DND-41 (cell line): Measurements from ENCODE around the gene LAG3.

Experiments used
- ATAC-seq: fragments of 200-7000 bp; cut with Tn5 transposase; 3 replicates; pipeline ENCODE4 v1.9.1; 2021; ENCODE audit warnings: low read depth; ENCODE audit not compliant: insufficient read depth
- DNase-seq: peaks from one replicate; pipeline ENCODE4 v3.0.0-alpha.2; 2020
- H2AFZ ChIP-seq: 2 replicates; pipeline ENCODE4 v1.6.0; 2012; ENCODE audit warnings: low read depth, low read length
- H3K27ac ChIP-seq: 2 replicates; pipeline ENCODE4 v1.5.1; 2012; ENCODE audit warnings: low read length, inconsistent platforms
- H3K27me3 ChIP-seq: fragments of 200-600 bp; sonication (generic); 2 replicates; pipeline ENCODE4 v1.6.0; 2012; ENCODE audit warnings: low read length, mild to moderate bottlenecking, inconsistent platforms; ENCODE audit not compliant: insufficient read depth, poor library complexity
- H3K36me3 ChIP-seq: 2 replicates; pipeline ENCODE4 v1.5.1; 2012; ENCODE audit warnings: low read length, inconsistent platforms; ENCODE audit not compliant: insufficient read depth
- H3K4me1 ChIP-seq: 2 replicates; pipeline ENCODE4 v1.5.1; 2012; ENCODE audit warnings: mild to moderate bottlenecking, low read length; ENCODE audit not compliant: insufficient read depth
- H3K4me2 ChIP-seq: 2 replicates; pipeline ENCODE4 v1.6.0; 2012; ENCODE audit warnings: mild to moderate bottlenecking, moderate library complexity, low read length, inconsistent platforms; ENCODE audit not compliant: insufficient read depth
- H3K4me3 ChIP-seq, 2 experiments: fragments of 200-600 bp in 1 of 2; shearing (Covaris generic) in 1 of 2; 2 replicates each; pipeline ENCODE4 v1.5.1; 2012 to 2016; ENCODE audit warnings: inconsistent platforms in 2 of 2, low read length in 2 of 2, mild to moderate bottlenecking in 2 of 2, low read depth in 1 of 2, moderate library complexity in 1 of 2
- H3K79me2 ChIP-seq: 2 replicates; pipeline ENCODE4 v1.6.0; 2012; ENCODE audit warnings: low read length, inconsistent platforms; ENCODE audit not compliant: insufficient read depth
- H3K9ac ChIP-seq: 2 replicates; pipeline ENCODE4 v1.6.0; 2012; ENCODE audit warnings: low read depth, mild to moderate bottlenecking, inconsistent platforms, low read length, moderate library complexity
- H3K9me3 ChIP-seq: 2 replicates; pipeline ENCODE4 v1.5.1; 2012; ENCODE audit warnings: low read length, moderate library complexity, mild to moderate bottlenecking, inconsistent platforms; ENCODE audit not compliant: insufficient read depth, severe bottlenecking
- H4K20me1 ChIP-seq: 2 replicates; pipeline ENCODE4 v1.6.0; 2012; ENCODE audit warnings: low read length; ENCODE audit not compliant: insufficient read depth
- EZH2 ChIP-seq: IDR thresholded peaks from 3 replicates; pipeline ENCODE4 v1.6.1; 2012; ENCODE audit warnings: borderline replicate concordance, low read depth, mild to moderate bottlenecking, moderate library complexity, low read length, inconsistent platforms; ENCODE audit not compliant: severe bottlenecking
- TF ChIP-seq, protein P1 (sequence below): IDR thresholded peaks from 2 replicates; pipeline ENCODE4 v1.5.1; 2012; ENCODE audit warnings: borderline replicate concordance, low read length, moderate library complexity, mild to moderate bottlenecking; ENCODE audit not compliant: poor library complexity, severe bottlenecking; ENCODE audit errors: extremely low read depth

LAG3 gene

DNA sequence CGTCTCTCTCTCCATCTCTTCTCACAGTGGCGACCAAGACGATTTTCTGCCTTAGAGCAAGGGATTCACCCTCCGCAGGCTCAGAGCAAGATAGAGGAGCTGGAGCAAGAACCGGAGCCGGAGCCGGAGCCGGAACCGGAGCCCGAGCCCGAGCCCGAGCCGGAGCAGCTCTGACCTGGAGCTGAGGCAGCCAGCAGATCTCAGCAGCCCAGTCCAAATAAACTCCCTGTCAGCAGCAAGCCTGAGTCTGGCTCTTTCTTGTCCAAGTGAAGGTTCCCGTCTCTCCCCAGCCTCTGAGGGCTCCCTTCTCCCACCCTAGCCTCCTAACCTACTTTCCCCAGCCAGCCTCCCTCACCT, 5.9 kb downstream of the LAG3 start:
- H3K9ac ChIP-seq: no peak overlapping the region
- no peak overlapping the region for H3K27ac ChIP-seq
- peaks cover 23% of the 10 kb centered on the region for H3K4me1 ChIP-seq
- ATAC-seq: no peak
- no peaks in the 10 kb centered on the region for H3K36me3 ChIP-seq
- no peaks in the 10 kb centered on the region for H4K20me1 ChIP-seq
- TF ChIP-seq, protein P1, sequence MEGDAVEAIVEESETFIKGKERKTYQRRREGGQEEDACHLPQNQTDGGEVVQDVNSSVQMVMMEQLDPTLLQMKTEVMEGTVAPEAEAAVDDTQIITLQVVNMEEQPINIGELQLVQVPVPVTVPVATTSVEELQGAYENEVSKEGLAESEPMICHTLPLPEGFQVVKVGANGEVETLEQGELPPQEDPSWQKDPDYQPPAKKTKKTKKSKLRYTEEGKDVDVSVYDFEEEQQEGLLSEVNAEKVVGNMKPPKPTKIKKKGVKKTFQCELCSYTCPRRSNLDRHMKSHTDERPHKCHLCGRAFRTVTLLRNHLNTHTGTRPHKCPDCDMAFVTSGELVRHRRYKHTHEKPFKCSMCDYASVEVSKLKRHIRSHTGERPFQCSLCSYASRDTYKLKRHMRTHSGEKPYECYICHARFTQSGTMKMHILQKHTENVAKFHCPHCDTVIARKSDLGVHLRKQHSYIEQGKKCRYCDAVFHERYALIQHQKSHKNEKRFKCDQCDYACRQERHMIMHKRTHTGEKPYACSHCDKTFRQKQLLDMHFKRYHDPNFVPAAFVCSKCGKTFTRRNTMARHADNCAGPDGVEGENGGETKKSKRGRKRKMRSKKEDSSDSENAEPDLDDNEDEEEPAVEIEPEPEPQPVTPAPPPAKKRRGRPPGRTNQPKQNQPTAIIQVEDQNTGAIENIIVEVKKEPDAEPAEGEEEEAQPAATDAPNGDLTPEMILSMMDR: no peak
- no peak for TF ChIP-seq EZH2
- peak overlapping the region in 1 of 2 experiments; percentile 44; a peak in 1 of 4 replicates for H3K4me3 ChIP-seq
- 0 out of 2 replicates have a peak overlapping the region, but pooled peaks have one; percentile 44 for H2AFZ ChIP-seq
- H3K27me3 ChIP-seq: peaks cover 2% of the 10 kb centered on the region
- peak overlapping the region; percentile 63 for H3K4me2 ChIP-seq
- no peaks in the 10 kb centered on the region for H3K9me3 ChIP-seq
- H3K79me2 ChIP-seq: no peaks in the 10 kb centered on the region
- DNase-seq: no peak

DNA sequence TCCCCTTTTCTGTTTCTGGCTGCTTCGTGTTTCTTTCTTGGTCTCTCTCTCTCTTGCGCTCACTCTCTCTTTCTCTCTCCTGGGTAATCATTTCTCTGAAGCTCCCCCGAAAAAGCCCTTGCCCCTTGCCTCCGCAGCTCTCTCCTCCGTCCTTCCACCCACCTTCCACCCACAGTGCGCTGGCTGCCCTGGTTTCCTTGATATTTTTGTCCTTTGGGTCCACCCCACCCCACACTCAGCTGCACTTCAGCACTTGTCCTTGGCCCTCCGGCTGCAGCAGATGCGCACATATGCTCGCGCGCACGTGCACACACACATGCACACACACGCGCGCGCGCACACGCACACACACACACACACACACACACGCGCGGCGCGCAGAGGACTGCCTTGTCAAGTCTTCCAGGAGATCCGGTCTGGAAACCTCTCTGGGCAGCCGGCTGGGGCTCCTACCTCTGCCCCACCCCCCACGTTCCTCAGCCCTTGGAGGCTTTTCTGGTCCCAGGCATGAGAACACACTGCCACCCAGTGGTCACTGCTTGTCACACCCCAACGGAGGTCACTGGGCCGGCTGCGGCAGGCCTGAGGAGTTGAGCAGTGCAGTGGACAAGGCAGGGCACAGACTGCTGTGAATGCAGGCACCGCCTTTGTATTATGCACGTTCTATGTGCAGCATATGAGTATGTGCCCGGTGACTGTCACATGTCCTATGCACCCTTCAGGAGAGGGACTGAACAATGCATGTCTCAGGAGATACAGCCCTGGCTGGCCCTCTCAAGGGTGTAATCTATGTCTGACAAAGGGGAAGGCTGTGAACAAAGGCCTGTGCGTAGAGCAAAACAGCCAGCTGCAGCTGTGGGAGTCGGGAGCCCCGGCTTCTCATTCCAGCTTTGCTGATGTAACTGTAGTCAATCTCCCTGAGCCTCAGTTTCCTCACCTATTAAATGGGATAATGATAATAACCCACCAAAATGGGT, 6.5 kb downstream of the LAG3 start:
- Histone ChIP-seq H3K9me3 (no peaks in the 10 kb centered on the region), H3K79me2 (no peaks in the 10 kb centered on the region), H3K27me3 (peaks cover 2% of the 10 kb centered on the region), H3K36me3 (no peaks in the 10 kb centered on the region), H3K4me2 (peak overlapping the region; percentile 63), H3K9ac (peak overlapping the region; percentile 29), H3K27ac (no peak overlapping the region), H3K4me1 (peaks cover 29% of the 10 kb centered on the region), H2AFZ (peak overlapping the region; percentile 44; the same call in 1 of the 2 replicates), H4K20me1 (no peaks in the 10 kb centered on the region), H3K4me3 (peak overlapping the region in 1 of 2 experiments; percentile 44; a peak in 2 of 4 replicates)
- ATAC-seq: peak; percentile 83
- TF ChIP-seq, protein P1: peak; percentile 90
- peak; percentile 22 for TF ChIP-seq EZH2
- DNase-seq: peak; percentile 86

DNA sequence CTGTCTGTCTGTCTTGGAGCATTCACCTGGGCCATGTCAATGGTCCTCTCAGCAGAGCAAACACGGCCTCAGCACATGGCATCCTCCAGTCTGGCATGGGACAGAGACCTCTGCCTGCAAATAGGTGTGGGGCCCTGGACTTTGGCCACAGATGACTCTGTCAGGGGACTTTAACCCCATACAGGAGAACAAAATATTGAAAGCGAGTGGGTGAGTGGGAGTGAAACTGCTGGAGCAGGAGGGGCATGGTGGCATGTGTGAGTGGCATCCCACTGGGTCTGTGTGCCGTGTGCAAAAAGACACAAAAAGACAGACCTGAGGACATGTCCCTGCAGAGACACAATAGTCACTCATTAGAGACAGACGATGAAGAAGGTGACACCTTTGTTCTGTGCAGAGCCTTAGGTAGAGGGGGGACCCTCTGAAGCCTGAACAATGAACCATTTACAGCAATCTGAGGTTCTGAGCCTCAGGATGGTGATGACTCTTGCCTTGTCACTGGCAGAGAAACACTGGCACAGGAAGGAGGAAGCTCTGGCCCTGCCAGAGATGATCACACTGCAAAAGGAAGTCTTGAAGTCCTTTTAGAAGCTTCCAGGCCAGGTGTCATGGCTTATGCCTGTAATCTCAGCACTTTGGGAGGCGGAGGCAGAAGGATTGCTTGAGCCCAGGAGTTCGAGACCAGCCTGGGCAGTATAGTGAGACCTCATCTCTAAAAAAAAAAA, 7.5 kb downstream of the LAG3 start:
- no peaks in the 10 kb centered on the region for H4K20me1 ChIP-seq
- H2AFZ ChIP-seq: no peak overlapping the region
- DNase-seq (no peak), ATAC-seq (no peak)
- H3K27me3 ChIP-seq: peaks cover 5% of the 10 kb centered on the region
- TF ChIP-seq, protein P1: no peak
- no peak for TF ChIP-seq EZH2
- no peak overlapping the region for H3K4me2 ChIP-seq
- no peaks in the 10 kb centered on the region for H3K79me2 ChIP-seq
- H3K9me3 ChIP-seq: no peaks in the 10 kb centered on the region
- H3K36me3 ChIP-seq: no peaks in the 10 kb centered on the region
- H3K4me1 ChIP-seq: peaks cover 29% of the 10 kb centered on the region
- no peak overlapping the region for H3K9ac ChIP-seq
- H3K4me3 ChIP-seq: no peak overlapping the region
- H3K27ac ChIP-seq: no peak overlapping the region
